Testis (tissue), 2 donors: ENCODE results near the gene SLC16A7.

Source experiments
- POLR2A ChIP-seq: fragments of 450-650 bp; IDR thresholded peaks from one replicate; pipeline ENCODE4 v1.6.1; 2017; ENCODE audit warnings: antibody characterized with exemption, mild to moderate bottlenecking, moderate library complexity
- TF ChIP-seq, protein P1 (sequence below), 3 experiments: fragments of 450-650 bp in 2 of 3; fragments of 200-600 bp in 1 of 3; sonication (generic) in 1 of 3; IDR thresholded peaks; one replicate each; pipeline ENCODE4 v1.5.1; 2016 to 2019; ENCODE audit warnings: antibody characterized with exemption in 3 of 3, mild to moderate bottlenecking in 2 of 3, moderate library complexity in 1 of 3

GRCh38 chr12:59719701-59720100 lies 123.9 kb downstream of the SLC16A7 start:
- TF ChIP-seq POLR2A, result no peak
- TF ChIP-seq, protein P1, sequence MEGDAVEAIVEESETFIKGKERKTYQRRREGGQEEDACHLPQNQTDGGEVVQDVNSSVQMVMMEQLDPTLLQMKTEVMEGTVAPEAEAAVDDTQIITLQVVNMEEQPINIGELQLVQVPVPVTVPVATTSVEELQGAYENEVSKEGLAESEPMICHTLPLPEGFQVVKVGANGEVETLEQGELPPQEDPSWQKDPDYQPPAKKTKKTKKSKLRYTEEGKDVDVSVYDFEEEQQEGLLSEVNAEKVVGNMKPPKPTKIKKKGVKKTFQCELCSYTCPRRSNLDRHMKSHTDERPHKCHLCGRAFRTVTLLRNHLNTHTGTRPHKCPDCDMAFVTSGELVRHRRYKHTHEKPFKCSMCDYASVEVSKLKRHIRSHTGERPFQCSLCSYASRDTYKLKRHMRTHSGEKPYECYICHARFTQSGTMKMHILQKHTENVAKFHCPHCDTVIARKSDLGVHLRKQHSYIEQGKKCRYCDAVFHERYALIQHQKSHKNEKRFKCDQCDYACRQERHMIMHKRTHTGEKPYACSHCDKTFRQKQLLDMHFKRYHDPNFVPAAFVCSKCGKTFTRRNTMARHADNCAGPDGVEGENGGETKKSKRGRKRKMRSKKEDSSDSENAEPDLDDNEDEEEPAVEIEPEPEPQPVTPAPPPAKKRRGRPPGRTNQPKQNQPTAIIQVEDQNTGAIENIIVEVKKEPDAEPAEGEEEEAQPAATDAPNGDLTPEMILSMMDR (IDR thresholded peaks at IDR 0.05), result no peak
